Cardiac fibroblast (primary cell): ENCODE data around the gene PSMB7.

ENCODE experiments used
- DNase-seq, 2 donors: peaks; one replicate each; pipeline versions ENCODE4 v3.0.0 to v3.0.0-alpha.2; 2010; ENCODE audit warnings: low read depth in 2 of 2
- H3K4me3 ChIP-seq, 2 donors: replicated peaks in 1 of 2; 1 replicate in 1 of 2; 2 replicates in 1 of 2; pipeline ENCODE4 v1.5.1; 2011; ENCODE audit warnings: low read depth in 2 of 2, low read length in 2 of 2, mild to moderate bottlenecking in 2 of 2, moderate library complexity in 1 of 2
- CTCF ChIP-seq: IDR thresholded peaks from one replicate; pipeline ENCODE4 v1.5.1; 2011; ENCODE audit warnings: low read depth, mild to moderate bottlenecking, low read length, inconsistent platforms

PSMB7 gene

GRCh38 chr9:124342402-124342775 is 72.9 kb downstream of the PSMB7 start:
- no peak overlapping the region for H3K4me3 ChIP-seq
- no peak for TF ChIP-seq CTCF
- no peak for DNase-seq

GRCh38 chr9:124341455-124342170 is 73.6 kb downstream of the PSMB7 start:
- H3K4me3 ChIP-seq: no peak overlapping the region
- TF ChIP-seq CTCF: no peak
- DNase-seq: no peak

GRCh38 chr9:124340219-124341069 is 74.8 kb downstream of the PSMB7 start:
- H3K4me3 ChIP-seq: no peak overlapping the region
- no peak for TF ChIP-seq CTCF
- no peak for DNase-seq

- no peak for DNase-seq
- no peak for TF ChIP-seq CTCF
- H3K4me3 ChIP-seq: no peak overlapping the region
Measured at GRCh38 chr9:124339603-124340146, 75.6 kb downstream of the PSMB7 start.

GRCh38 chr9:124337562-124337961 is 77.7 kb downstream of the PSMB7 start:
- no peak for DNase-seq
- TF ChIP-seq CTCF: no peak
- H3K4me3 ChIP-seq: no peak overlapping the region

GRCh38 chr9:124335320-124335707 is 79.9 kb downstream of the PSMB7 start:
- no peak for DNase-seq
- no peak for TF ChIP-seq CTCF
- H3K4me3 ChIP-seq: no peak overlapping the region
